ENCODE data around the gene COL5A1.
"Not testable (repeated sequence)": the region's sequence is repeated elsewhere in the genome, so short reads cannot be mapped to it uniquely, and the experiment has no call there.

The COL5A1 gene

GRCh38 chr9:134676886-134677285 is 35.3 kb downstream of the COL5A1 start:
- no peak for DNase-seq (ENCODE audit: low read depth)

- no peak for DNase-seq (ENCODE audit: low read depth)
Measured at GRCh38 chr9:134677743-134678142, 36.1 kb downstream of the COL5A1 start.

GRCh38 chr9:134678206-134678605 is 36.6 kb downstream of the COL5A1 start:
- no peak for DNase-seq (ENCODE audit: low read depth)

GRCh38 chr9:134678666-134679443 is 37.3 kb downstream of the COL5A1 start:
- no peak for DNase-seq (ENCODE audit: low read depth)

- DNase-seq (ENCODE audit: low read depth), result no peak
Measured at GRCh38 chr9:134679616-134680392, 38.2 kb downstream of the COL5A1 start.

- DNase-seq (ENCODE audit: low read depth), result no peak
Measured at GRCh38 chr9:134680393-134681060, 38.9 kb downstream of the COL5A1 start.

GRCh38 chr9:134681061-134681661 is 39.6 kb downstream of the COL5A1 start:
- no peak for DNase-seq (ENCODE audit: low read depth)

GRCh38 chr9:134682026-134682425 is 40.4 kb downstream of the COL5A1 start:
- DNase-seq (ENCODE audit: low read depth), result no peak

GRCh38 chr9:134682651-134683364 is 41.2 kb downstream of the COL5A1 start:
- no peak for DNase-seq (ENCODE audit: low read depth)

GRCh38 chr9:134683714-134684374 is 42.2 kb downstream of the COL5A1 start:
- peak; percentile 43 for DNase-seq (ENCODE audit: low read depth)

GRCh38 chr9:134684375-134684723 is 42.7 kb downstream of the COL5A1 start:
- no peak for DNase-seq (ENCODE audit: low read depth)

- DNase-seq (ENCODE audit: low read depth), result not testable (repeated sequence)
Measured at GRCh38 chr9:134684941-134685340, 43.3 kb downstream of the COL5A1 start.

- no peak for DNase-seq (ENCODE audit: low read depth)
Measured at GRCh38 chr9:134685784-134686183, 44.2 kb downstream of the COL5A1 start.

- no peak for DNase-seq (ENCODE audit: low read depth)
Measured at GRCh38 chr9:134686896-134687295, 45.3 kb downstream of the COL5A1 start.

- no peak for DNase-seq (ENCODE audit: low read depth)
Measured at GRCh38 chr9:134687556-134687955, 46.0 kb downstream of the COL5A1 start.

GRCh38 chr9:134688231-134688630 is 46.6 kb downstream of the COL5A1 start:
- DNase-seq (ENCODE audit: low read depth), result no peak

- DNase-seq (ENCODE audit: low read depth), result no peak
Measured at GRCh38 chr9:134688661-134689320, 47.2 kb downstream of the COL5A1 start.

- peak; percentile 62 for DNase-seq (ENCODE audit: low read depth)
Measured at GRCh38 chr9:134689321-134690181, 47.9 kb downstream of the COL5A1 start.

GRCh38 chr9:134690301-134690751 is 48.7 kb downstream of the COL5A1 start:
- no peak for DNase-seq (ENCODE audit: low read depth)

All from fibroblast of gingiva (primary cell).